ENCODE measurements around the gene TRIM13. TPM values are rescaled to one million over a fixed set of nuclear protein-coding genes. Genes with fewer than 3 reads are reported as not detected.
"Not testable (repeated sequence)": the region's sequence is repeated elsewhere in the genome, so short reads cannot be mapped to it uniquely, and the experiment has no call there.

The TRIM13 gene
- polyA plus RNA-seq, 5 donors: 41.5 to 57.8 (median 51.8) TPM

DNA sequence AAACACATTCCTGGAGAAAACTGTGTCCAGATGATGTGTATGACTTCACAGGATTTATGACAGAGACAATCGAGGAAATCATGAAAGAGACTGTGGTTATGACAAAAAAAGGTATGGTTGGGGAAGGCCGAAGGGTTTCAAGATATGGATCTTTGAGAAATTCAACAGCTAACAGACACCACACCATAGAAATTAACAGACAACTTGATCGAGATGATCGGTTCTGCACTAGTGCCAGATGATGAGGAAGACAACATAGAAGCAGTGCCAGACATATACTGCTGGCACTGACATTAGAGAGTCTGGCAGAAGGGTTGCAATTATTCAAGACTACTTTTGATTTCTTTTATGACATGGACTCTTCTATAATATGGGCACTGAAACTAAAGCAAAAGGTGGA lies 55.6 kb downstream of the TRIM13 start:
- no peak for DNase-seq

DNA sequence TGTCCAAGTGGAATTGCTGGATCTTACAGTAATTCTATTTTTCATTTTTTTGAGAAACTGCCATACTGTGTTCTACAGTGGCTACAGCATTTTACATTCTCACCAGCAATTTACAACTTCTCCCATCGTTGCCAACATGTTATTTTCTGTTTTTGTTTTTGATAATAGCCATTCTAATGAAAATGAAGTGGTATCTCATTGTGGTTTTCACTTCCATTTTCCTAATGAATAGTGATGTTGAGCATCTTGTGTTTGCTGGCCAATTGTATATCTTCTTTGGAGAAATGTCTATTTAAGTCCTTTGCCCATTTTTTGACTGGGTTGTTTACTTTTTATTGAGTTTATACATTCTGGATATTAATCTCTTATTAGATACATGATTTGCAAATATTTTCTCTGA lies 57.0 kb downstream of the TRIM13 start:
- DNase-seq: no peak

DNA sequence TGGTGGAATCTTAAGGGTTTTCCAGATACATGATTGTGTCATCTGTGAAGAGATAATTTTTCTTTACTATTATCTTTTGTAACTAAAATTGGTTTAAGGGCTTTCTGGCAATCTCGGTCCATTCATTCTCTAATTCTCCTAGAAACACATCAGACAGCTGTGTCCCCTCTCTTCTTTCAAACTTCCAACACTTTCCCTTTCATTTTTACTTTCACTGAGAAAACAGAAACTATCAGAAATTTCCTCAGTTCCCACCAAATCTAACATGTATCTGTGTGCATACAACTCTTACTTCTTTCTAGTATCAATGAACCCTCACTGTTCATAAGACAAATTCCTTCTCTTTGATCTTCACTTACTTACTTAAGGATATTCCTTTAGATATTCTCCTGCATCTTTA lies 58.6 kb downstream of the TRIM13 start:
- no peak for DNase-seq

DNA sequence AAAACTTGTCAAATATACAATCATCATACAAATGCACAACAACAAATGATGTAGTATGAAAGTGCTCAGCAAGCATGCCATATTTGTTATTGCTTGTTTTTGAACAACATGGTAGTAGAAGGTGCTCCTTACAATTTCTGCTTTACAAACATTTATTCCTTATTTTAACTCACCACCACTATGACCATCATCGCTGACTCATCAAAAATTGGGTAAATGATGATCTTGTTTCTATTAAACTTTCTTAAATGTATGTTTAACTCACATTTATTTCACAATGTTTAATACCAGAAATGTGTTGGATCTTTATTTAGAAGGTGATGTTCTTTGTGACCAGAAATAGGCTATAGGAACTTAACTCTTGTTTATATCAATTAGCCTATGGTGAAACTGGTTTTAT lies 63.9 kb downstream of the TRIM13 start:
- no peak for DNase-seq

DNA sequence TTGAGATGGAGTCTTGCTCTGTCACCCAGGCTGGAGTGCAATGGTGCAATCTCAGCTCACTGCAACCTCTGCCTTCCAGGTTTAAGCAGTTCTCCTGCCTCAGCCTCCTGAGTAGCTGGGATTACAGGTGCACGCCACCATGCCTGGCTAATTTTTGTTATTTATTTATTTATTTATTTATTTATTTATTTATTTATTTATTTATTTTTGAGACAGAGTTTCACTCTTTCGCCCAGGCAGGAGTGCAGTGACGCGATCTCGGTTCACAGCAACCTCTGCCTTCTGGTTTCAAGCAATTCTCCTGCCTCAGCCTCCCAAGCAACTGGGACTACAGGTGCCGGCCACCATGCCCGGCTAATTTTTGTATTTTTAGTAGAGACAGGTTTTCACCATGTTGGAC lies 65.5 kb downstream of the TRIM13 start:
- DNase-seq: not testable (repeated sequence)

DNA sequence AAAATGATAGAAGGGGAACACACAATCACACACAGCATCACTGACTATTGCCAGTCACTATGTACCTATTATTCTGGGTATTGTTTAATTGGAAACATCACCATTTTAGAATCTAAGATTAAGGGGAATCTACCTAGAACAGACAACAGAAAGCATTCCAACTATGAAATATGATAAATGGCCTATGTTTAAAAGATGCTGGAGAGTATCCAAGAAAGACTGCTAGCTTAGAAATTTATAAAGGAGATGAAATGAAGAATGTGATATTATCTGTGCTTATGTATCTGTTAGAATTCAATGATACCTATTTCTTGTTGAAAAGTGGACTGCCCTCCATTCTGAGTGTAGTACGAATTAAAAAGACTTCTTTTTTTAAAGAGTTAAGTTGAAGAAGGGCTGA lies 68.9 kb downstream of the TRIM13 start:
- no peak for DNase-seq

Other genes starting within 250 kb of the TRIM13 start
- gene KPNA3, start 204.4 kb upstream of the TRIM13 start, polyA plus RNA-seq (ENCODE audit: insufficient read depth in 1 of 5, insufficient read length in 5 of 5, low replicate concordance in 1 of 5): 10 to 100 TPM; 30.9 to 43.9 (median 32.4) TPM
- gene SPRYD7, start 60.7 kb upstream of the TRIM13 start, polyA plus RNA-seq (ENCODE audit: insufficient read depth in 1 of 5, insufficient read length in 5 of 5, low replicate concordance in 1 of 5): 10 to 100 TPM; 11.5 to 19.0 (median 14.1) TPM
- gene KCNRG, start 18.4 kb downstream of the TRIM13 start, polyA plus RNA-seq (ENCODE audit: insufficient read depth in 1 of 5, insufficient read length in 5 of 5, low replicate concordance in 1 of 5): 1 to 10 TPM; 3.1 to 7.4 (median 4.7) TPM

Data from right lung (tissue), 5 donors.